Spinal cord (tissue), 10 donors: ENCODE results near the gene DLG5. TPM values are rescaled to one million over a fixed set of nuclear protein-coding genes. Genes with fewer than 3 reads are reported as not detected.

Experiments used
- DNase-seq, 6 donors: peaks; one replicate each; pipeline versions ENCODE4 v3.0.0 to v3.0.0-alpha.2; 2013 to 2015; ENCODE audit warnings: low spot score in 6 of 6, low read depth in 4 of 6
- H3K27ac ChIP-seq: one replicate; pipeline ENCODE4 v1.5.1; 2013; ENCODE audit warnings: low read depth, low read length, control low read depth
- H3K27me3 ChIP-seq: one replicate; pipeline ENCODE4 v1.6.1; 2013; ENCODE audit warnings: low read length; ENCODE audit not compliant: control insufficient read depth, insufficient read depth
- H3K36me3 ChIP-seq: one replicate; pipeline ENCODE4 v1.6.1; 2013; ENCODE audit warnings: low read length; ENCODE audit not compliant: control insufficient read depth, insufficient read depth
- H3K4me1 ChIP-seq: one replicate; pipeline ENCODE4 v1.6.1; 2013; ENCODE audit warnings: low read length; ENCODE audit not compliant: control insufficient read depth, insufficient read depth
- H3K4me3 ChIP-seq: one replicate; pipeline ENCODE4 v1.5.1; 2013; ENCODE audit warnings: low read depth, low read length, control low read depth
- H3K9me3 ChIP-seq: one replicate; pipeline ENCODE4 v1.6.1; 2013; ENCODE audit warnings: low read length; ENCODE audit not compliant: control insufficient read depth, insufficient read depth
- WGBS: methylation state at CpG from one replicate; pipeline ENCODE4 v1.1.5; 2013; ENCODE audit warnings: missing lambda C conversion rate; ENCODE audit not compliant: insufficient coverage; 5-methylcytosine and 5-hydroxymethylcytosine counted together
- polyA plus RNA-seq, 2 donors: library from polyadenylated mRNA; unstranded; fragments of 120-200 nt; gene quantifications; one replicate each; pipeline ENCODE4 v1.2.1, GENCODE V29; 2013; ENCODE audit not compliant: insufficient read length in 2 of 2
- total RNA-seq, 2 donors: library from RNA; depleted of rRNA in 1 of 2; stranded (reverse); fragments of 120-200 nt in 1 of 2; fragments of >200 nt in 1 of 2; gene quantifications; one replicate each; pipeline versions ENCODE4 v1.2.3 to v1.2.4, GENCODE V29; 2013 to 2014
- donor health status: healthy.

The DLG5 gene
- total and polyA plus RNA-seq, 4 donors = 27.5 to 78.5 (median 51.3) TPM

- Histone ChIP-seq H3K36me3 (no peaks in the 10 kb centered on the region), H3K27ac (no peak overlapping the region), H3K4me1 (peaks cover 9% of the 10 kb centered on the region), H3K4me3 (no peak overlapping the region), H3K27me3 (no peaks in the 10 kb centered on the region), H3K9me3 (no peaks in the 10 kb centered on the region)
- DNase-seq = no peak
- 94% methylated on average over 9 of the region's 9 CpGs for WGBS
Observed at GRCh38 chr10:77907900-77908717, 18.4 kb downstream of the DLG5 start.

- H3K4me1 ChIP-seq = peaks cover 9% of the 10 kb centered on the region
- WGBS = 100% methylated on average over 2 of the region's 3 CpGs
- H3K27me3 ChIP-seq = no peaks in the 10 kb centered on the region
- no peak overlapping the region for H3K27ac ChIP-seq
- no peaks in the 10 kb centered on the region for H3K9me3 ChIP-seq
- no peak overlapping the region for H3K4me3 ChIP-seq
- no peaks in the 10 kb centered on the region for H3K36me3 ChIP-seq
- no peak for DNase-seq
Observed at GRCh38 chr10:77907462-77907861, 19.1 kb downstream of the DLG5 start.

- Histone ChIP-seq H3K9me3 (no peaks in the 10 kb centered on the region), H3K27ac (no peak overlapping the region), H3K4me3 (no peak overlapping the region), H3K4me1 (peaks cover 10% of the 10 kb centered on the region), H3K36me3 (no peaks in the 10 kb centered on the region), H3K27me3 (no peaks in the 10 kb centered on the region)
- no peak for DNase-seq
- 100% methylated on average over 5 of the region's 5 CpGs for WGBS
Observed at GRCh38 chr10:77906951-77907421, 19.6 kb downstream of the DLG5 start.

GRCh38 chr10:77905781-77906180, 20.8 kb downstream of the DLG5 start:
- peaks cover 5% of the 10 kb centered on the region for H3K36me3 ChIP-seq
- no peaks in the 10 kb centered on the region for H3K9me3 ChIP-seq
- peaks cover 19% of the 10 kb centered on the region for H3K4me1 ChIP-seq
- no peak overlapping the region for H3K27ac ChIP-seq
- WGBS = 25% methylated on average over 1 of the region's 1 CpG
- peak in 1 of 6 donors; percentile 43 for DNase-seq
- H3K27me3 ChIP-seq = no peaks in the 10 kb centered on the region
- no peak overlapping the region for H3K4me3 ChIP-seq

GRCh38 chr10:77905086-77905748, 21.3 kb downstream of the DLG5 start:
- Histone ChIP-seq H3K36me3 (peaks cover 5% of the 10 kb centered on the region), H3K9me3 (no peaks in the 10 kb centered on the region), H3K27ac (no peak overlapping the region), H3K4me1 (peaks cover 19% of the 10 kb centered on the region), H3K27me3 (no peaks in the 10 kb centered on the region), H3K4me3 (no peak overlapping the region)
- WGBS = 93% methylated on average over 2 of the region's 9 CpGs
- DNase-seq = no peak

GRCh38 chr10:77904100-77904840, 22.3 kb downstream of the DLG5 start:
- DNase-seq = no peak
- Histone ChIP-seq H3K4me3 (no peak overlapping the region), H3K36me3 (peaks cover 5% of the 10 kb centered on the region), H3K27me3 (no peaks in the 10 kb centered on the region), H3K4me1 (peaks cover 21% of the 10 kb centered on the region), H3K27ac (no peak overlapping the region), H3K9me3 (no peaks in the 10 kb centered on the region)
- 100% methylated on average over 4 of the region's 8 CpGs for WGBS

- no peaks in the 10 kb centered on the region for H3K9me3 ChIP-seq
- no peaks in the 10 kb centered on the region for H3K27me3 ChIP-seq
- H3K4me1 ChIP-seq = peaks cover 27% of the 10 kb centered on the region
- no peak overlapping the region for H3K27ac ChIP-seq
- no peak for DNase-seq
- peaks cover 8% of the 10 kb centered on the region for H3K36me3 ChIP-seq
- WGBS = 65% methylated on average over 4 of the region's 5 CpGs
- H3K4me3 ChIP-seq = no peak overlapping the region
Observed at GRCh38 chr10:77902159-77902558, 24.4 kb downstream of the DLG5 start.

- H3K36me3 ChIP-seq = peaks cover 8% of the 10 kb centered on the region
- no peak overlapping the region for H3K27ac ChIP-seq
- no peaks in the 10 kb centered on the region for H3K27me3 ChIP-seq
- H3K4me3 ChIP-seq = no peak overlapping the region
- 85% methylated on average over 5 of the region's 6 CpGs for WGBS
- peaks cover 26% of the 10 kb centered on the region for H3K4me1 ChIP-seq
- no peak for DNase-seq
- H3K9me3 ChIP-seq = no peaks in the 10 kb centered on the region
Observed at GRCh38 chr10:77901743-77902142, 24.8 kb downstream of the DLG5 start.

GRCh38 chr10:77899690-77900089, 26.9 kb downstream of the DLG5 start:
- Histone ChIP-seq H3K27me3 (no peaks in the 10 kb centered on the region), H3K4me1 (peaks cover 27% of the 10 kb centered on the region), H3K27ac (no peak overlapping the region), H3K9me3 (no peaks in the 10 kb centered on the region), H3K36me3 (peaks cover 8% of the 10 kb centered on the region), H3K4me3 (no peak overlapping the region)
- no peak for DNase-seq
- 83% methylated on average over 3 of the region's 4 CpGs for WGBS
